ENCODE measurements around the gene IL21. TPM values are rescaled to one million over a fixed set of nuclear protein-coding genes. Genes with fewer than 3 reads are reported as not detected.

Gene IL21
- total RNA-seq, 2 experiments from 2014 or later: 0.08 to 0.14 TPM

DNA sequence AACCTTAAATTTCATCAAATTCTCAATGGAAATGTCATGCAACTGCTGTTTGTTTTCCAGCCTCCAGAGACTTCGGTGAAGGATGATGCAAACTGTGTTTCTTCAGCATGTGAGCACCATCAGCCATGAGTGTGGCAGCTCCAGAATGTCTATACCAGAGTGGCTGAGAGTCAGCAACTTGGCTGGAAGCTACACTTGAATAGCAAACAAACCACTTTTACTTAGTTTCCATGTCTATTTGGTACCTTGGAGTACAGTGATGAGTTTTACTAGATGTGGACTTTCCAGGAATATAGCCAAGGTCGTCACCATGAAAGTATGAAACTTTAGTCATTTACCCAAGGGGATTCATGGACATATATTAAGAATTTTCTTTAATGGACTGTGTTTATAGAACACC lies 4.3 kb upstream of the IL21 start:
- intact Hi-C loops (cut with DNase I, micrococcal nuclease): no loop called here
- no peak overlapping the region for H3K4me3 Mint-ChIP-seq

GRCh38 chr4:122624205-122624604 lies 3.3 kb upstream of the IL21 start:
- no peaks in the 10 kb centered on the region for H3K27me3 Mint-ChIP-seq
- peaks cover 16% of the 10 kb centered on the region for H3K4me1 Mint-ChIP-seq (ENCODE audit: low read depth)
- H3K36me3 Mint-ChIP-seq (ENCODE audit: low read depth): no peaks in the 10 kb centered on the region
- H3K4me3 Mint-ChIP-seq: no peak overlapping the region
- Histone ChIP-seq H3K9me3 (ENCODE audit: control insufficient read depth in 1 of 2, insufficient read depth in 1 of 2, low read length in 2 of 2) (no peaks in the 10 kb centered on the region), H3K27me3 (ENCODE audit: control insufficient read depth in 1 of 2, insufficient read depth in 2 of 2, low read length in 2 of 2) (no peaks in the 10 kb centered on the region), H3K4me3 (ENCODE audit: low read length) (no peak overlapping the region), H3K27ac (ENCODE audit: low read depth in 1 of 2, low read length in 2 of 2) (no peak overlapping the region), H3K36me3 (ENCODE audit: insufficient read depth, low read length) (no peaks in the 10 kb centered on the region), H3K4me1 (ENCODE audit: insufficient read depth, low read length) (no peaks in the 10 kb centered on the region)
- no peak overlapping the region for H3K27ac Mint-ChIP-seq
- POLR2A ChIA-PET: interaction anchor here (0.5 kb wide), 1 partner anchor 726 kb away, joined by 4 read pairs; no protein-coding TSS in a partner anchor
- intact Hi-C loops (cut with DNase I, micrococcal nuclease): no loop called here
- H3K9me3 Mint-ChIP-seq: no peaks in the 10 kb centered on the region
- CTCF ChIA-PET: interaction anchor here (1.1 kb wide), 1 partner anchor 8 kb away, joined by 3 read pairs; no protein-coding TSS in a partner anchor
- ATAC-seq (ENCODE audit: poor library complexity): no peak
- TF ChIP-seq, protein P1, sequence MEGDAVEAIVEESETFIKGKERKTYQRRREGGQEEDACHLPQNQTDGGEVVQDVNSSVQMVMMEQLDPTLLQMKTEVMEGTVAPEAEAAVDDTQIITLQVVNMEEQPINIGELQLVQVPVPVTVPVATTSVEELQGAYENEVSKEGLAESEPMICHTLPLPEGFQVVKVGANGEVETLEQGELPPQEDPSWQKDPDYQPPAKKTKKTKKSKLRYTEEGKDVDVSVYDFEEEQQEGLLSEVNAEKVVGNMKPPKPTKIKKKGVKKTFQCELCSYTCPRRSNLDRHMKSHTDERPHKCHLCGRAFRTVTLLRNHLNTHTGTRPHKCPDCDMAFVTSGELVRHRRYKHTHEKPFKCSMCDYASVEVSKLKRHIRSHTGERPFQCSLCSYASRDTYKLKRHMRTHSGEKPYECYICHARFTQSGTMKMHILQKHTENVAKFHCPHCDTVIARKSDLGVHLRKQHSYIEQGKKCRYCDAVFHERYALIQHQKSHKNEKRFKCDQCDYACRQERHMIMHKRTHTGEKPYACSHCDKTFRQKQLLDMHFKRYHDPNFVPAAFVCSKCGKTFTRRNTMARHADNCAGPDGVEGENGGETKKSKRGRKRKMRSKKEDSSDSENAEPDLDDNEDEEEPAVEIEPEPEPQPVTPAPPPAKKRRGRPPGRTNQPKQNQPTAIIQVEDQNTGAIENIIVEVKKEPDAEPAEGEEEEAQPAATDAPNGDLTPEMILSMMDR (IDR thresholded peaks at IDR 0.05): no peak
- no peak for DNase-seq

More for the DNA sequence above, 4.3 kb upstream of the IL21 start:
- no peaks in the 10 kb centered on the region for H3K27me3 Mint-ChIP-seq
- POLR2A ChIA-PET: no interaction called here
- TF ChIP-seq, protein P1 (IDR thresholded peaks at IDR 0.05): no peak
- no peaks in the 10 kb centered on the region for H3K9me3 Mint-ChIP-seq
- DNase-seq: no peak
- H3K36me3 ChIP-seq (ENCODE audit: insufficient read depth, low read length): no peaks in the 10 kb centered on the region
- no peaks in the 10 kb centered on the region for H3K4me1 ChIP-seq (ENCODE audit: insufficient read depth, low read length)
- H3K4me1 Mint-ChIP-seq (ENCODE audit: low read depth): peaks cover 8% of the 10 kb centered on the region
- H3K27ac Mint-ChIP-seq: no peak overlapping the region
- no peaks in the 10 kb centered on the region for H3K9me3 ChIP-seq (ENCODE audit: control insufficient read depth in 1 of 2, insufficient read depth in 1 of 2, low read length in 2 of 2)
- H3K27ac ChIP-seq (ENCODE audit: low read depth in 1 of 2, low read length in 2 of 2): no peak overlapping the region
- no peak for ATAC-seq (ENCODE audit: poor library complexity)
- no peak overlapping the region for H3K4me3 ChIP-seq (ENCODE audit: low read length)
- no peaks in the 10 kb centered on the region for H3K27me3 ChIP-seq (ENCODE audit: control insufficient read depth in 1 of 2, insufficient read depth in 2 of 2, low read length in 2 of 2)
- CTCF ChIA-PET: no interaction called here
- H3K36me3 Mint-ChIP-seq (ENCODE audit: low read depth): no peaks in the 10 kb centered on the region

GRCh38 chr4:122623637-122624166 lies 2.8 kb upstream of the IL21 start:
- intact Hi-C loops (cut with DNase I, micrococcal nuclease): no loop called here
- H3K9me3 Mint-ChIP-seq: no peaks in the 10 kb centered on the region
- no peak overlapping the region for H3K27ac Mint-ChIP-seq
- H3K36me3 Mint-ChIP-seq (ENCODE audit: low read depth): no peaks in the 10 kb centered on the region
- no peaks in the 10 kb centered on the region for H3K36me3 ChIP-seq (ENCODE audit: insufficient read depth, low read length)
- no peaks in the 10 kb centered on the region for H3K4me1 ChIP-seq (ENCODE audit: insufficient read depth, low read length)
- no peak for ATAC-seq (ENCODE audit: poor library complexity)
- no peak overlapping the region for H3K4me3 ChIP-seq (ENCODE audit: low read length)
- no peaks in the 10 kb centered on the region for H3K27me3 Mint-ChIP-seq
- no peak for DNase-seq
- H3K9me3 ChIP-seq (ENCODE audit: control insufficient read depth in 1 of 2, insufficient read depth in 1 of 2, low read length in 2 of 2): no peaks in the 10 kb centered on the region
- no peak overlapping the region for H3K27ac ChIP-seq (ENCODE audit: low read depth in 1 of 2, low read length in 2 of 2)
- ChIA-PET CTCF (interaction anchor here (1.1 kb wide), 1 partner anchor 9 kb away, joined by 3 read pairs; no protein-coding TSS in a partner anchor), POLR2A (no interaction called here)
- H3K4me3 Mint-ChIP-seq: no peak overlapping the region
- no peaks in the 10 kb centered on the region for H3K27me3 ChIP-seq (ENCODE audit: control insufficient read depth in 1 of 2, insufficient read depth in 2 of 2, low read length in 2 of 2)
- H3K4me1 Mint-ChIP-seq (ENCODE audit: low read depth): peaks cover 21% of the 10 kb centered on the region
- TF ChIP-seq, protein P1 (IDR thresholded peaks at IDR 0.05): no peak
